Fibroblast of lung (primary cell): ENCODE results near the gene CLTCL1. TPM values are rescaled to one million over a fixed set of nuclear protein-coding genes. Genes with fewer than 3 reads are reported as not detected.

ENCODE experiments used
- DNase-seq, 2 donors: peaks; one replicate each; pipeline versions ENCODE4 v3.0.0 to v3.0.0-alpha.2; 2010; ENCODE audit warnings: low read depth in 2 of 2
- H2AFZ ChIP-seq: 2 replicates; pipeline ENCODE4 v1.5.1; 2012; ENCODE audit warnings: low read length, control low read depth, inconsistent platforms
- H3K27ac ChIP-seq: 2 replicates; pipeline ENCODE4 v1.5.1; 2011; ENCODE audit warnings: low read length, control low read depth; ENCODE audit not compliant: insufficient read depth
- H3K27me3 ChIP-seq: 2 replicates; pipeline ENCODE4 v1.5.1; 2011; ENCODE audit warnings: mild to moderate bottlenecking, low read length; ENCODE audit not compliant: control insufficient read depth, insufficient read depth
- H3K36me3 ChIP-seq: 2 replicates; pipeline ENCODE4 v1.5.1; 2011; ENCODE audit warnings: low read length; ENCODE audit not compliant: control insufficient read depth, insufficient read depth
- H3K4me1 ChIP-seq: 2 replicates; pipeline ENCODE4 v1.5.1; 2011; ENCODE audit warnings: low read length; ENCODE audit not compliant: control insufficient read depth, insufficient read depth; ENCODE audit errors: extremely low read depth
- H3K4me2 ChIP-seq: 2 replicates; pipeline ENCODE4 v1.5.1; 2011; ENCODE audit warnings: low read length, control low read depth; ENCODE audit not compliant: insufficient read depth; ENCODE audit errors: extremely low read depth
- H3K4me3 ChIP-seq, 4 experiments: fragments of 200-600 bp in 1 of 4; sonication (generic) in 1 of 4; replicated peaks in 1 of 4; 2 replicates each; pipeline ENCODE4 v1.5.1; 2011 to 2016; ENCODE audit warnings: low read length in 4 of 4, low read depth in 3 of 4, mild to moderate bottlenecking in 3 of 4, control low read depth in 2 of 4, inconsistent platforms in 1 of 4, mixed read lengths in 1 of 4; ENCODE audit not compliant: insufficient read depth in 1 of 4; ENCODE audit errors: control extremely low read depth in 1 of 4
- H3K79me2 ChIP-seq: 2 replicates; pipeline ENCODE4 v1.5.1; 2012; ENCODE audit warnings: mild to moderate bottlenecking, low read length, inconsistent platforms; ENCODE audit not compliant: control insufficient read depth, insufficient read depth
- H3K9ac ChIP-seq: 2 replicates; pipeline ENCODE4 v1.5.1; 2011; ENCODE audit warnings: mild to moderate bottlenecking, low read length, control low read depth; ENCODE audit not compliant: insufficient read depth
- H3K9me3 ChIP-seq: 2 replicates; pipeline ENCODE4 v1.5.1; 2012; ENCODE audit warnings: low read depth, low read length; ENCODE audit not compliant: control insufficient read depth, insufficient read depth
- H4K20me1 ChIP-seq: 2 replicates; pipeline ENCODE4 v1.5.1; 2011; ENCODE audit warnings: low read length; ENCODE audit not compliant: control insufficient read depth, insufficient read depth; ENCODE audit errors: extremely low read depth
- EZH2 ChIP-seq: IDR thresholded peaks from 2 replicates; pipeline ENCODE4 v1.5.1; 2012; ENCODE audit warnings: low read length, control low read depth, mild to moderate bottlenecking; ENCODE audit errors: missing control alignments
- polyA plus RNA-seq, 2 donors: library from polyadenylated mRNA; depleted of rRNA in 1 of 2; stranded (reverse) in 1 of 2; unstranded in 1 of 2; fragments of >200 nt; gene quantifications; 2 replicates each; pipeline ENCODE4 v1.2.1, GENCODE V29; 2011 to 2012; ENCODE audit warnings: missing spikeins in 1 of 2
- total RNA-seq: library from RNA; depleted of rRNA; stranded (reverse); fragments of >200 nt; gene quantifications from 2 replicates; pipeline ENCODE4 v1.2.1, GENCODE V29; 2014
- TF ChIP-seq, protein P1 (sequence below), 2 donors: IDR thresholded peaks in 1 of 2; conservative IDR thresholded peaks in 1 of 2; 1 replicate in 1 of 2; 2 replicates in 1 of 2; pipeline ENCODE4 v1.5.1; 2011 to 2012; ENCODE audit warnings: low read length in 2 of 2, control low read depth in 1 of 2, inconsistent platforms in 1 of 2, low read depth in 1 of 2, mild to moderate bottlenecking in 1 of 2

Gene CLTCL1
- total and polyA plus RNA-seq, 2 donors (not counting 1 experiment from before 2014, with no cell fraction given), result 6.5 to 13.4 TPM

DNA sequence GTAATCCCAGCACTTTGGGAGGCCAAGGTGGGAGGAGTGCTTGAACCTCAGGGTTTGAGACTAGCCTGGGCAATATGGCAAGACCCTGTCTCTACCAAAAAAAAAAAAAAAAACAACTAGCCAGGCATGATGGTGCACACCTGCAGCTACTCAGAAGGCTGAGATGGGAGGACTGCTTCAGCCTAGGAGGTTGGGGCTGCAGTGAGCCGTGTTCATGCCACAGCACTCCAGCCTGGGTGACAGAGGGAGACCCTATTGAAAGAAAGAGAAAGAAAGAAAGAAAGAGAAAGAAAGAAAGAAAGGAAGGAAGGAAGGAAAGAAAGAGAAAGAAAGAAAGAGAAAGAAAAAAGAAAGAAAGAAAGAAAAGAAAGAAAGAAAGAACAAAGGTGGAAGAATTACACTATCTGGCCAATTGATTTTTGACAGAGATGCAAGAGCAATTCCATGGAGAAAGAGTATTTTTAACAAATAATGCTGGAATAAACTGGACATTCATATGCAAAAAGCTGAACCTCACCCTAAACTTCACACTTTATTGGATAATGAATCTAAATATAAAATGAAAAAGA lies 79.1 kb downstream of the CLTCL1 start:
- no peak for DNase-seq
- H3K9me3 ChIP-seq, result no peaks in the 10 kb centered on the region

DNA sequence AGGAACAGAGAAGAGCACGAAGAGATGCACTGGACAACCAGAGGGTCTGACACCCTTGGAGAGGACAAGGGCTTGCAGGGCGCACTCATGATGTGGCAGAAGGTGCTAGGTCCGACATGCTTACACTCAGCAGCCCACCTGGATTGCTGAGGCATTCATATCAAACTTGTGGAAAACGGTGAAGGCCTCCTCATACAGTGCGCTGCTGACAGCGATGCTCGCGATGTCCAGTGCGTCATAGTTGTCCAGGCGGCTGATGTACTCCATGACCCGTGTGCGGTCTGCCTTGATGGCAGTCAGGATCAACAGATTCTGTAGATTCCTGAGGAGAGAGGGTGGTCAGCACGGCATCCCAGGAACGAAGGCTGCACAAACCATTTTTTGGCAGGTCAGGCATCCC lies 81.3 kb downstream of the CLTCL1 start:
- TF ChIP-seq EZH2, result no peak
- TF ChIP-seq, protein P1, sequence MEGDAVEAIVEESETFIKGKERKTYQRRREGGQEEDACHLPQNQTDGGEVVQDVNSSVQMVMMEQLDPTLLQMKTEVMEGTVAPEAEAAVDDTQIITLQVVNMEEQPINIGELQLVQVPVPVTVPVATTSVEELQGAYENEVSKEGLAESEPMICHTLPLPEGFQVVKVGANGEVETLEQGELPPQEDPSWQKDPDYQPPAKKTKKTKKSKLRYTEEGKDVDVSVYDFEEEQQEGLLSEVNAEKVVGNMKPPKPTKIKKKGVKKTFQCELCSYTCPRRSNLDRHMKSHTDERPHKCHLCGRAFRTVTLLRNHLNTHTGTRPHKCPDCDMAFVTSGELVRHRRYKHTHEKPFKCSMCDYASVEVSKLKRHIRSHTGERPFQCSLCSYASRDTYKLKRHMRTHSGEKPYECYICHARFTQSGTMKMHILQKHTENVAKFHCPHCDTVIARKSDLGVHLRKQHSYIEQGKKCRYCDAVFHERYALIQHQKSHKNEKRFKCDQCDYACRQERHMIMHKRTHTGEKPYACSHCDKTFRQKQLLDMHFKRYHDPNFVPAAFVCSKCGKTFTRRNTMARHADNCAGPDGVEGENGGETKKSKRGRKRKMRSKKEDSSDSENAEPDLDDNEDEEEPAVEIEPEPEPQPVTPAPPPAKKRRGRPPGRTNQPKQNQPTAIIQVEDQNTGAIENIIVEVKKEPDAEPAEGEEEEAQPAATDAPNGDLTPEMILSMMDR (conservative IDR thresholded peaks at IDR 0.05 in 1 of 2, IDR thresholded peaks at IDR 0.05 in 1 of 2; ENCODE audit: low read depth in 1 of 2, low read length in 2 of 2), result no peak
- no peak overlapping the region for H3K9ac ChIP-seq
- H3K36me3 ChIP-seq, result no peaks in the 10 kb centered on the region
- no peak overlapping the region for H3K4me2 ChIP-seq
- no peaks in the 10 kb centered on the region for H3K4me1 ChIP-seq
- no peaks in the 10 kb centered on the region for H4K20me1 ChIP-seq
- no peak overlapping the region for H2AFZ ChIP-seq
- no peaks in the 10 kb centered on the region for H3K27me3 ChIP-seq
- no peaks in the 10 kb centered on the region for H3K79me2 ChIP-seq
- H3K27ac ChIP-seq, result no peak overlapping the region
- no peak for DNase-seq
- H3K9me3 ChIP-seq, result no peaks in the 10 kb centered on the region
- H3K4me3 ChIP-seq, result no peak overlapping the region

More for the DNA sequence above, 79.1 kb downstream of the CLTCL1 start:
- H3K79me2 ChIP-seq, result no peaks in the 10 kb centered on the region
- H3K4me1 ChIP-seq, result no peaks in the 10 kb centered on the region
- no peak overlapping the region for H2AFZ ChIP-seq
- no peaks in the 10 kb centered on the region for H3K36me3 ChIP-seq
- no peak overlapping the region for H3K4me3 ChIP-seq
- no peaks in the 10 kb centered on the region for H4K20me1 ChIP-seq
- no peaks in the 10 kb centered on the region for H3K27me3 ChIP-seq
- no peak overlapping the region for H3K4me2 ChIP-seq
- TF ChIP-seq, protein P1 (conservative IDR thresholded peaks at IDR 0.05 in 1 of 2, IDR thresholded peaks at IDR 0.05 in 1 of 2; ENCODE audit: low read depth in 1 of 2, low read length in 2 of 2), result no peak
- TF ChIP-seq EZH2, result no peak
- H3K27ac ChIP-seq, result no peak overlapping the region
- H3K9ac ChIP-seq, result no peak overlapping the region

- Histone ChIP-seq H3K79me2 (no peaks in the 10 kb centered on the region), H3K27ac (no peak overlapping the region), H3K4me2 (no peak overlapping the region), H4K20me1 (no peaks in the 10 kb centered on the region), H3K27me3 (no peaks in the 10 kb centered on the region), H3K36me3 (no peaks in the 10 kb centered on the region), H2AFZ (no peak overlapping the region), H3K9ac (no peak overlapping the region), H3K4me3 (no peak overlapping the region), H3K4me1 (no peaks in the 10 kb centered on the region), H3K9me3 (no peaks in the 10 kb centered on the region)
- no peak for DNase-seq
- TF ChIP-seq EZH2, result no peak
- TF ChIP-seq, protein P1 (conservative IDR thresholded peaks at IDR 0.05 in 1 of 2, IDR thresholded peaks at IDR 0.05 in 1 of 2; ENCODE audit: low read depth in 1 of 2, low read length in 2 of 2), result no peak
Observed at GRCh38 chr22:19208287-19208847, 83.2 kb downstream of the CLTCL1 start.
